ENCODE results near the gene CD93.

CD93 gene

GRCh38 chr20:23085436-23086055 is 578 bp downstream of the CD93 start:
- no peak for TF ChIP-seq REST (IDR thresholded peaks at IDR 0.05; ENCODE audit: insufficient read depth in 1 of 2, low read depth in 2 of 2, low read length in 2 of 2)
- TF ChIP-seq FOXP2 (optimal IDR thresholded peaks at IDR 0.05; ENCODE audit: borderline replicate concordance, extremely low read depth, extremely low read length, insufficient read depth) = no peak
- TF ChIP-seq TAF1 (IDR thresholded peaks at IDR 0.05; ENCODE audit: borderline replicate concordance, insufficient read depth, low read length) = no peak
- no peak for TF ChIP-seq POLR2AphosphoS5 (IDR thresholded peaks at IDR 0.05; ENCODE audit: low read depth, low read length)
- no peak for TF ChIP-seq SIN3A (IDR thresholded peaks at IDR 0.05; ENCODE audit: borderline replicate concordance, insufficient read depth, low read length)

- TF ChIP-seq FOXP2 (optimal IDR thresholded peaks at IDR 0.05; ENCODE audit: borderline replicate concordance, extremely low read depth, extremely low read length, insufficient read depth) (no peak), REST (IDR thresholded peaks at IDR 0.05; ENCODE audit: insufficient read depth in 1 of 2, low read depth in 2 of 2, low read length in 2 of 2) (no peak), TAF1 (IDR thresholded peaks at IDR 0.05; ENCODE audit: borderline replicate concordance, insufficient read depth, low read length) (no peak), POLR2AphosphoS5 (IDR thresholded peaks at IDR 0.05; ENCODE audit: low read depth, low read length) (no peak), SIN3A (IDR thresholded peaks at IDR 0.05; ENCODE audit: borderline replicate concordance, insufficient read depth, low read length) (no peak)
These were observed 1.2 kb downstream of the CD93 start for GRCh38 chr20:23084845-23085365.

DNA sequence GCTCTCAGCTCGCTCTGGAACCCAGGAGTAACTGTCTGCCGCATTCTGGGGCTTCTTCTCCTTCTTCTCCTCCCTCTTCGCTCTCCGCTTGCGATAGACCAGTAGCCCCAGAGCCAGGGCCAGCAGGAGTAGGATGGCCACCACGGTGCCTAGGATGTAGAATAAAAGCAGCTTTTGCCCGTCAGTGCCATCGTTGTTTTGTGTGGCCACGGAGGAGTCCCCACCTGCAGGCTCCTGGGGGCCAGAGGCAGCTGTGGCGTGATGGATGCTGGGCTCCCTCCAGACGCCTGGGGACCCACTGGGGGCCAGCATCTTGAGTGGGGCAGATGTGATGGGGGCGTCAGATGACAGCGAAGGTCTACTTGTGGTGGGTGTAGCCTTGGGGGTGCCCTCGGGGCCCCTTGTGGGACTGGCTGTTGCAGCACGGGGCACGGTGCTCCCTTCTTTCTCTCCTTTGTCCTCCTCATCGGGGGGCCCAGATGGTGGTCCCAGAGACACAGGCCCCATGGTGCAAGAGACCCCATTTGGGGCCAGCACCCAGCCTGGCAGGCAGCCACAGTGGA is 1.8 kb downstream of the CD93 start:
- TF ChIP-seq POLR2AphosphoS5 (IDR thresholded peaks at IDR 0.05; ENCODE audit: low read depth, low read length) (no peak), FOXP2 (optimal IDR thresholded peaks at IDR 0.05; ENCODE audit: borderline replicate concordance, extremely low read depth, extremely low read length, insufficient read depth) (no peak), TAF1 (IDR thresholded peaks at IDR 0.05; ENCODE audit: borderline replicate concordance, insufficient read depth, low read length) (no peak), SIN3A (IDR thresholded peaks at IDR 0.05; ENCODE audit: borderline replicate concordance, insufficient read depth, low read length) (no peak), REST (IDR thresholded peaks at IDR 0.05; ENCODE audit: insufficient read depth in 1 of 2, low read depth in 2 of 2, low read length in 2 of 2) (no peak)

DNA sequence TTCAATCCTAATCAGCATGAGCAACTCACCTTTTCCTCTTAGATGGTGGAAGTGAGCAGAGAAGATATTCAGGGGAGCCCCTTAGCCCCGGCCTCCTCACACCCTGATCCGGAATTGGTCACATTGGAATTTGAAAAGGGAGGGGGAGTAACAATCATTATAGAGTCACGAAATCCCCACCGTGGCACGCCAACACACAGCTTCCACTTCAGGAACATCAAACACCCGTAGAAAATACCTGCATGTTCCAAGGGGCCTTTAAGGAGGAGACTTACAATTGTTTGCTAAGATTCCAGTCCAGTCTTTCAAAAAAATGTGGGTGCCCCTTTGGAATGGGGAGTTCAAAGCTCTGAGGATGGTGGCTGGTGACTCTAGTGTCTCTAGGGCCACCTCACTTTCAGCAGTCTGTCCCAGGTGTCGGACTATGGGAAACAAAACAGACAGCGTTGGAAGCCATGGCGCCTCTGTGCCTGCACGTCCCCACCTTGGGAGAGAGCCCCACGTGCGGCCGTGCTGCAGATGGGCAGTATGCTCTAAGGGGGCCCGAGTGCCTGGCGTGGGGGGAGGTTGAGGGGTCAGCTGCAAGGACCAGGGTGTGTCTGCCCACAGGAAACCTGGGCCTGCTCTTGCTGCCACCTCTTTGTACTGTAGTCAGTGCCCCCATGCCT is 2.4 kb downstream of the CD93 start:
- TF ChIP-seq SIN3A (IDR thresholded peaks at IDR 0.05; ENCODE audit: borderline replicate concordance, insufficient read depth, low read length) (no peak), REST (IDR thresholded peaks at IDR 0.05; ENCODE audit: insufficient read depth in 1 of 2, low read depth in 2 of 2, low read length in 2 of 2) (no peak), POLR2AphosphoS5 (IDR thresholded peaks at IDR 0.05; ENCODE audit: low read depth, low read length) (no peak), TAF1 (IDR thresholded peaks at IDR 0.05; ENCODE audit: borderline replicate concordance, insufficient read depth, low read length) (no peak), FOXP2 (optimal IDR thresholded peaks at IDR 0.05; ENCODE audit: borderline replicate concordance, extremely low read depth, extremely low read length, insufficient read depth) (no peak)
